ENCODE data around the gene C10orf62. TPM values are rescaled to one million over a fixed set of nuclear protein-coding genes. Genes with fewer than 3 reads are reported as not detected.

The C10orf62 gene
- total and polyA plus RNA-seq, 2 of the 8 experiments (the other 6 are each of a cell fraction or from before 2014, with no cell fraction given), result 0.05 TPM; not detected in 1

- Histone ChIP-seq H2BK120ac (replicated peaks; ENCODE audit: low read depth, low read length) (no peak overlapping the region), H4K8ac (ENCODE audit: extremely low read depth, insufficient read depth, low read length) (no peak overlapping the region), H3K79me1 (ENCODE audit: low read depth, low read length) (no peaks in the 10 kb centered on the region), H3K4me2 (ENCODE audit: insufficient read depth in 1 of 2, low read depth in 2 of 2, low read length in 2 of 2) (no peak overlapping the region), H2AFZ (ENCODE audit: low read length) (no peak overlapping the region), H3K18ac (ENCODE audit: extremely low read depth, low read length) (no peak overlapping the region), H2BK5ac (ENCODE audit: low read depth, low read length) (no peak overlapping the region), H3K27ac (ENCODE audit: low read depth, low read length) (no peak overlapping the region), H2BK15ac (ENCODE audit: low read length) (no peak overlapping the region), H4K20me1 (replicated peaks in 1 of 2; ENCODE audit: control insufficient read depth in 1 of 2, insufficient read depth in 2 of 2, low read length in 2 of 2) (no peaks in the 10 kb centered on the region), H3K4ac (replicated peaks; ENCODE audit: insufficient read length, low read depth, low read length) (no peak overlapping the region), H3K14ac (ENCODE audit: insufficient read length) (no peak overlapping the region), H2AK5ac (ENCODE audit: low read depth, low read length) (no peak overlapping the region; the same call in 1 of the 2 replicates), H3K9ac (replicated peaks in 1 of 4; ENCODE audit: extremely low read depth in 1 of 4, low read depth in 3 of 4, low read length in 3 of 4) (no peak overlapping the region), H3K79me2 (ENCODE audit: control insufficient read depth in 1 of 2, insufficient read depth in 2 of 2, low read length in 2 of 2) (no peaks in the 10 kb centered on the region), H4K5ac (ENCODE audit: insufficient read length, low read depth, low read length) (no peak overlapping the region), H2BK20ac (ENCODE audit: low read length) (no peak overlapping the region), H3K9me3 (ENCODE audit: insufficient read depth in 2 of 2, low read depth in 1 of 2, low read length in 1 of 2) (no peaks in the 10 kb centered on the region), H3K36me3 (ENCODE audit: control insufficient read depth in 2 of 4, insufficient read depth in 4 of 4, low read length in 3 of 4) (no peaks in the 10 kb centered on the region), H2BK12ac (ENCODE audit: low read depth, low read length) (no peak overlapping the region), H3K4me3 (ENCODE audit: extremely low read depth in 1 of 4, insufficient read depth in 2 of 4, low read depth in 3 of 4, low read length in 4 of 4) (no peak overlapping the region), H3K23me2 (ENCODE audit: low read depth, low read length) (no peaks in the 10 kb centered on the region), H3K27me3 (replicated peaks in 1 of 4; ENCODE audit: control insufficient read depth in 3 of 4, extremely low read depth in 1 of 4, insufficient read depth in 3 of 4, low read length in 3 of 4) (no peaks in the 10 kb centered on the region), H3K56ac (replicated peaks; ENCODE audit: insufficient read length, low read depth, low read length) (no peak overlapping the region), H3K4me1 (replicated peaks in 1 of 4; ENCODE audit: control insufficient read depth in 3 of 4, insufficient read depth in 4 of 4, low read length in 3 of 4) (no peaks in the 10 kb centered on the region), H3K23ac (ENCODE audit: insufficient read length) (no peak overlapping the region), H4K91ac (replicated peaks; ENCODE audit: insufficient read length, low read length) (no peak overlapping the region)
- CTCF ChIA-PET (ENCODE audit: partially characterized antibody), result interaction anchor here (0.6 to 2.6 kb wide), 13 partner anchors 12 to 697 kb away, joined by 3 to 12 read pairs (median 4); partner anchors contain the start of genes ANKRD2 and HOGA1
- POLR2A ChIA-PET (ENCODE audit: partially characterized antibody), result no interaction called here
- DNase-seq (ENCODE audit: low read depth in 1 of 2, low spot score in 2 of 2) (no peak), FAIRE-seq (no peak)
- WGBS, 2 experiments (ENCODE audit: extremely low coverage in 1 of 2, insufficient coverage in 1 of 2, insufficient read length in 1 of 2, insufficient replicate concordance in 2 of 2, low coverage in 1 of 2, low lambda C conversion rate in 2 of 2, missing lambda C conversion rate in 1 of 2), result 83% methylated on average over 10 of the region's 10 CpGs; no CpG with 5 or more reads in 1 of the 2 experiments
- TF ChIP-seq CTBP2 (IDR thresholded peaks at IDR 0.05; ENCODE audit: borderline replicate concordance, insufficient read depth, insufficient read length, low read length), result no peak
- no peak for TF ChIP-seq CHD1 (IDR thresholded peaks at IDR 0.05; ENCODE audit: low read depth, low read length)
- no peak for TF ChIP-seq CBX5 (IDR thresholded peaks at IDR 0.05; ENCODE audit: low read depth, low read length)
- TF ChIP-seq, protein P1, sequence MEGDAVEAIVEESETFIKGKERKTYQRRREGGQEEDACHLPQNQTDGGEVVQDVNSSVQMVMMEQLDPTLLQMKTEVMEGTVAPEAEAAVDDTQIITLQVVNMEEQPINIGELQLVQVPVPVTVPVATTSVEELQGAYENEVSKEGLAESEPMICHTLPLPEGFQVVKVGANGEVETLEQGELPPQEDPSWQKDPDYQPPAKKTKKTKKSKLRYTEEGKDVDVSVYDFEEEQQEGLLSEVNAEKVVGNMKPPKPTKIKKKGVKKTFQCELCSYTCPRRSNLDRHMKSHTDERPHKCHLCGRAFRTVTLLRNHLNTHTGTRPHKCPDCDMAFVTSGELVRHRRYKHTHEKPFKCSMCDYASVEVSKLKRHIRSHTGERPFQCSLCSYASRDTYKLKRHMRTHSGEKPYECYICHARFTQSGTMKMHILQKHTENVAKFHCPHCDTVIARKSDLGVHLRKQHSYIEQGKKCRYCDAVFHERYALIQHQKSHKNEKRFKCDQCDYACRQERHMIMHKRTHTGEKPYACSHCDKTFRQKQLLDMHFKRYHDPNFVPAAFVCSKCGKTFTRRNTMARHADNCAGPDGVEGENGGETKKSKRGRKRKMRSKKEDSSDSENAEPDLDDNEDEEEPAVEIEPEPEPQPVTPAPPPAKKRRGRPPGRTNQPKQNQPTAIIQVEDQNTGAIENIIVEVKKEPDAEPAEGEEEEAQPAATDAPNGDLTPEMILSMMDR (IDR thresholded peaks at IDR 0.05; ENCODE audit: control extremely low read depth in 1 of 3, insufficient read depth in 1 of 3, low read depth in 1 of 3, low read length in 3 of 3), result no peak
- TF ChIP-seq, protein P2, sequence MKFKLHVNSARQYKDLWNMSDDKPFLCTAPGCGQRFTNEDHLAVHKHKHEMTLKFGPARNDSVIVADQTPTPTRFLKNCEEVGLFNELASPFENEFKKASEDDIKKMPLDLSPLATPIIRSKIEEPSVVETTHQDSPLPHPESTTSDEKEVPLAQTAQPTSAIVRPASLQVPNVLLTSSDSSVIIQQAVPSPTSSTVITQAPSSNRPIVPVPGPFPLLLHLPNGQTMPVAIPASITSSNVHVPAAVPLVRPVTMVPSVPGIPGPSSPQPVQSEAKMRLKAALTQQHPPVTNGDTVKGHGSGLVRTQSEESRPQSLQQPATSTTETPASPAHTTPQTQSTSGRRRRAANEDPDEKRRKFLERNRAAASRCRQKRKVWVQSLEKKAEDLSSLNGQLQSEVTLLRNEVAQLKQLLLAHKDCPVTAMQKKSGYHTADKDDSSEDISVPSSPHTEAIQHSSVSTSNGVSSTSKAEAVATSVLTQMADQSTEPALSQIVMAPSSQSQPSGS (IDR thresholded peaks at IDR 0.05; ENCODE audit: low read length), result no peak
- TF ChIP-seq GABPA (IDR thresholded peaks at IDR 0.05; ENCODE audit: borderline replicate concordance, insufficient read depth, low read length), result no peak
These were observed 6.9 kb downstream of the C10orf62 start for GRCh38 chr10:97596101-97597082.
